IMR-90 (cell line): Measurements from ENCODE around the gene CH25H. TPM values are rescaled to one million over a fixed set of nuclear protein-coding genes. Genes with fewer than 3 reads are reported as not detected.
A peak's percentile ranks its signal among the peaks of the same experiment; 100 is the strongest.

ENCODE experiments used
- ATAC-seq: fragments of 200-7000 bp; cut with Tn5 transposase; 2 replicates; pipeline ENCODE4 v1.9.1; 2020; ENCODE audit warnings: low read depth, mild to moderate bottlenecking, moderate library complexity
- BruUV-seq: library from RNA; stranded (reverse); fragments of 400-500 nt; replicated peaks from 2 replicates; lab custom pipeline; 2021; lab: Mats Ljungman, UMichigan
- CTCF ChIA-PET: fragments of 300-600 bp; formaldehyde crosslinking; extraction: SDS; loops from one replicate; lab custom pipeline; 2021; ENCODE audit warnings: antibody characterized with exemption; lab: Yijun Ruan, JAX
- POLR2A ChIA-PET: fragments of 300-600 bp; sonication (Branson Sonifier 250); formaldehyde crosslinking; loops from one replicate; lab custom pipeline; 2022; ENCODE audit warnings: antibody characterized with exemption; ENCODE audit not compliant: unreplicated experiment; lab: Charles Lee
- DNase-seq: peaks from one replicate; pipeline ENCODE4 v3.0.0; 2013
- H2AFZ ChIP-seq: replicated peaks from 2 replicates; pipeline ENCODE3; 2013; ENCODE audit warnings: low read length, mild to moderate bottlenecking; ENCODE audit not compliant: poor library complexity
- H2AK5ac ChIP-seq: 2 replicates; pipeline ENCODE4 v1.6.1; 2013; ENCODE audit warnings: low read depth, low read length, inconsistent platforms
- H2AK9ac ChIP-seq: replicated peaks from 2 replicates; pipeline ENCODE3; 2013; ENCODE audit warnings: mild to moderate bottlenecking, low read depth, low read length, moderate library complexity; ENCODE audit not compliant: poor library complexity
- H2BK120ac ChIP-seq: 2 replicates; pipeline ENCODE4 v1.6.1; 2013; ENCODE audit warnings: low read depth, low read length, inconsistent platforms
- H2BK15ac ChIP-seq: 3 replicates; pipeline ENCODE4 v1.6.1; 2013; ENCODE audit warnings: low read depth, low read length, inconsistent platforms
- H2BK20ac ChIP-seq: 2 replicates; pipeline ENCODE4 v1.6.1; 2013; ENCODE audit warnings: low read depth, mild to moderate bottlenecking, inconsistent platforms, low read length, moderate library complexity
- H2BK5ac ChIP-seq: 2 replicates; pipeline ENCODE4 v1.6.1; 2013; ENCODE audit warnings: mild to moderate bottlenecking, low read depth, low read length, inconsistent platforms; ENCODE audit not compliant: poor library complexity, severe bottlenecking
- H3K14ac ChIP-seq: replicated peaks from 2 replicates; pipeline ENCODE4 v1.6.1; 2013; ENCODE audit warnings: low read depth, low read length, inconsistent platforms
- H3K18ac ChIP-seq: 2 replicates; pipeline ENCODE4 v1.6.1; 2013; ENCODE audit warnings: low read depth, low read length, control low read depth
- H3K23ac ChIP-seq: 2 replicates; pipeline ENCODE4 v1.6.1; 2013; ENCODE audit warnings: low read depth, low read length, inconsistent platforms
- H3K27ac ChIP-seq: 2 replicates; pipeline ENCODE4 v1.5.1; 2013; ENCODE audit warnings: mild to moderate bottlenecking, control low read depth, low read length; ENCODE audit not compliant: insufficient read depth
- H3K27me3 ChIP-seq: 2 replicates; pipeline ENCODE4 v1.6.1; 2013; ENCODE audit warnings: low read length; ENCODE audit not compliant: control insufficient read depth, insufficient read depth
- H3K36me3 ChIP-seq: 2 replicates; pipeline ENCODE4 v1.6.1; 2013; ENCODE audit warnings: low read length, mixed read lengths; ENCODE audit not compliant: control insufficient read depth, insufficient read depth
- H3K4ac ChIP-seq: 2 replicates; pipeline ENCODE4 v1.6.1; 2013; ENCODE audit warnings: low read depth, low read length, inconsistent platforms
- H3K4me1 ChIP-seq: 2 replicates; pipeline ENCODE4 v1.6.1; 2013; ENCODE audit warnings: low read length, mixed read lengths; ENCODE audit not compliant: control insufficient read depth, insufficient read depth
- H3K4me2 ChIP-seq: 2 replicates; pipeline ENCODE4 v1.6.1; 2013; ENCODE audit warnings: low read depth, mild to moderate bottlenecking, control low read depth, low read length, moderate library complexity
- H3K4me3 ChIP-seq: 2 replicates; pipeline ENCODE4 v1.5.1; 2013; ENCODE audit warnings: low read depth, mild to moderate bottlenecking, control low read depth, low read length, moderate library complexity; ENCODE audit not compliant: insufficient read depth
- H3K56ac ChIP-seq: 2 replicates; pipeline ENCODE4 v1.6.1; 2013; ENCODE audit warnings: low read length, inconsistent platforms; ENCODE audit not compliant: insufficient read depth; ENCODE audit errors: extremely low read depth
- H3K79me1 ChIP-seq, 2 experiments: 2 replicates each; pipeline ENCODE4 v1.6.1; 2013; ENCODE audit warnings: low read length in 2 of 2, inconsistent platforms in 1 of 2, low read depth in 1 of 2
- H3K9ac ChIP-seq: 2 replicates; pipeline ENCODE4 v1.6.1; 2013; ENCODE audit warnings: low read depth, low read length, control low read depth
- H3K9me1 ChIP-seq: 2 replicates; pipeline ENCODE4 v1.6.1; 2013; ENCODE audit warnings: low read length, inconsistent platforms; ENCODE audit not compliant: insufficient read depth
- H3K9me3 ChIP-seq: 2 replicates; pipeline ENCODE4 v1.6.1; 2013; ENCODE audit warnings: low read length; ENCODE audit not compliant: control insufficient read depth, insufficient read depth
- H4K20me1 ChIP-seq: 2 replicates; pipeline ENCODE4 v1.6.1; 2013; ENCODE audit warnings: low read length, inconsistent platforms; ENCODE audit not compliant: insufficient read depth
- H4K5ac ChIP-seq: 2 replicates; pipeline ENCODE4 v1.6.1; 2013; ENCODE audit warnings: mild to moderate bottlenecking, low read depth, low read length, control low read depth
- H4K8ac ChIP-seq, 2 experiments: 2 replicates each; pipeline ENCODE4 v1.6.1; 2013; ENCODE audit warnings: low read depth in 2 of 2, low read length in 2 of 2, control low read depth in 1 of 2, inconsistent platforms in 1 of 2
- H4K91ac ChIP-seq: 2 replicates; pipeline ENCODE4 v1.6.1; 2013; ENCODE audit warnings: low read depth, low read length, inconsistent platforms; ENCODE audit not compliant: insufficient read depth
- BHLHE40 ChIP-seq: fragments of 150-350 bp; IDR thresholded peaks from 2 replicates; pipeline ENCODE4 v1.6.1; 2016; ENCODE audit warnings: mild to moderate bottlenecking, low read depth, low read length
- CEBPB ChIP-seq: IDR thresholded peaks from 2 replicates; pipeline ENCODE4 v1.6.1; 2012; ENCODE audit warnings: low read depth, low read length, improper control_type of control experiment
- MAFK ChIP-seq: IDR thresholded peaks from 2 replicates; pipeline ENCODE4 v1.6.1; 2012; ENCODE audit warnings: low read depth, low read length, improper control_type of control experiment
- MXI1 ChIP-seq: IDR thresholded peaks from 2 replicates; pipeline ENCODE4 v1.6.1; 2012; ENCODE audit warnings: low read depth, mild to moderate bottlenecking, low read length, moderate library complexity, borderline replicate concordance
- RFX5 ChIP-seq: IDR thresholded peaks from 2 replicates; pipeline ENCODE4 v1.8.0; 2012; ENCODE audit warnings: low read depth, mild to moderate bottlenecking, low read length, moderate library complexity
- SMC3 ChIP-seq: fragments of 150-350 bp; IDR thresholded peaks from 2 replicates; pipeline ENCODE4 v1.6.1; 2016; ENCODE audit warnings: low read depth, mild to moderate bottlenecking, antibody characterized with exemption, low read length, moderate library complexity
- WGBS, 2 experiments: methylation state at CpG; one replicate each; pipeline versions ENCODE4 v1.1.5 to v1.1.7; 2013; ENCODE audit warnings: missing lambda C conversion rate in 2 of 2; ENCODE audit not compliant: insufficient read length in 1 of 2; ENCODE audit errors: extremely low coverage in 2 of 2; 5-methylcytosine and 5-hydroxymethylcytosine counted together
- dilution Hi-C: fragments of 300-500 bp; cut with HindIII; formaldehyde crosslinking; loops from one replicate; pipeline ENCODE4 v1.14.3; 2018; ENCODE audit warnings: low sequenced_read_pairs; ENCODE audit not compliant: unreplicated experiment
- in situ Hi-C: fragments of 300-500 bp; cut with MboI; formaldehyde crosslinking; loops from 3 replicates; pipeline ENCODE4 v1.14.3; 2019; ENCODE audit warnings: low sequenced_read_pairs, inconsistent platforms, mixed read lengths
- intact Hi-C: fragments of 100-400 bp; cut with micrococcal nuclease; formaldehyde crosslinking; loops from 2 replicates; pipeline ENCODE4 v1.10.0; 2022
- polyA plus RNA-seq, 3 experiments: library from polyadenylated mRNA; depleted of rRNA; stranded (reverse); fragments of >200 nt; gene quantifications; 2 replicates each; pipeline ENCODE4 v1.2.3, GENCODE V29; 2012; ENCODE audit warnings: low replicate concordance in 1 of 3
- total RNA-seq: library from RNA; depleted of rRNA; stranded (reverse); fragments of >200 nt; gene quantifications from 2 replicates; pipeline ENCODE4 v1.2.3, GENCODE V29; 2012
- TF ChIP-seq, protein P1 (sequence below): fragments of 150-350 bp; IDR thresholded peaks from 2 replicates; pipeline ENCODE4 v1.6.1; 2017; ENCODE audit warnings: mild to moderate bottlenecking, antibody characterized with exemption, low read length, low read depth

Gene CH25H
- total and polyA plus RNA-seq, 2 of the 4 experiments (the other 2 are of a cell fraction), result 0.12 to 0.18 TPM

DNA sequence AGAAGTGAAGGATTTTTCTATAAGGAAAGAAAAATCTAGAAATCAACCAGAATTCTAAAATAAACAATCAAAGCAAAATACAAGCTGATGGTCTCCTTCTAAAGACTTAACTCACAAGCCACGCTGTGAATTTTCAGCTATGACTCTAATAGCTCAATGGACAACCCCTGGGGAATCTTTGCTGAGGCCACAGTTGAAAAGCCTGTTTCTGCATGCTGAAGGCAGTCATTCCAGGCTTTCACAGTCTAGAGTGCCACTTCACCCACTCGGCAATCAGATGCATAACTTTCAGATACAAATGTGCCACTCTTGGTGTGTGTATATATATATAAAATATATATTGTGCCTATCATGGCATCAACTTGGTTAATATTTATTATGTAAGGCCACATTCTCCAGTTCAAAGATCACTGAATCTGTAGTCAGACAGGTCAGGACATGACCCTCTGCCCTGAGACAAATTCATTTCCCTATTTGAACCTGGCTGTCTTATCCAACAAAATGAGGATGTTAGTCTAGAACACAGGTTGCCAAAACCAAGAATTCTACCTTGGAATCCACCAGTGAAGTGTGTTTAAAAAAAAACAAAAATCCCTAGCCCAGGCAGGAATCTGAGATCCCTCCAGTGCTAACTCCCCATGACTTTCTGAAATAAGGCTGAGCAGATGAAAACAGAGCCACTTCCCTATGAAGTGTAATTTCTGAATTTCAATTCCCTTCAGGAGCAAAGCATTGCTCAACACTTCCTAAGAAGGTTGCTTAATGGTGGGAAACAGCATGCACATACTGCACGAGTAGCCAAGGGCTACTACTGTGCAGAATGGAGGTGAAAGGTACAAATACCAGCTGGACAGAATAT lies 34.6 kb upstream of the CH25H start:
- dilution Hi-C loops (no loop called here), intact Hi-C loops (no loop called here), in situ Hi-C loops (no loop called here)
- ATAC-seq, result peak; percentile 64
- no peak overlapping the region for H3K56ac ChIP-seq
- TF ChIP-seq SMC3 (no peak), RFX5 (no peak), MXI1 (no peak), BHLHE40 (no peak), CEBPB (peak; percentile 76), MAFK (no peak)
- TF ChIP-seq, protein P1, sequence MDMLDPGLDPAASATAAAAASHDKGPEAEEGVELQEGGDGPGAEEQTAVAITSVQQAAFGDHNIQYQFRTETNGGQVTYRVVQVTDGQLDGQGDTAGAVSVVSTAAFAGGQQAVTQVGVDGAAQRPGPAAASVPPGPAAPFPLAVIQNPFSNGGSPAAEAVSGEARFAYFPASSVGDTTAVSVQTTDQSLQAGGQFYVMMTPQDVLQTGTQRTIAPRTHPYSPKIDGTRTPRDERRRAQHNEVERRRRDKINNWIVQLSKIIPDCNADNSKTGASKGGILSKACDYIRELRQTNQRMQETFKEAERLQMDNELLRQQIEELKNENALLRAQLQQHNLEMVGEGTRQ, result no peak
- no peak overlapping the region for H3K14ac ChIP-seq
- BruUV-seq, result no TSS peak
- no peak overlapping the region for H2AFZ ChIP-seq
- H4K91ac ChIP-seq, result no peak overlapping the region
- no peak overlapping the region for H3K9ac ChIP-seq
- no peaks in the 10 kb centered on the region for H3K79me1 ChIP-seq
- no peak overlapping the region for H3K4me3 ChIP-seq
- H4K20me1 ChIP-seq, result no peaks in the 10 kb centered on the region
- H4K8ac ChIP-seq, result no peak overlapping the region
- H3K23ac ChIP-seq, result no peak overlapping the region
- H2AK9ac ChIP-seq, result no peak overlapping the region
- H3K9me3 ChIP-seq, result no peaks in the 10 kb centered on the region
- H2BK120ac ChIP-seq, result no peak overlapping the region
- no peak overlapping the region for H3K4ac ChIP-seq
- no peaks in the 10 kb centered on the region for H3K27me3 ChIP-seq
- ChIA-PET POLR2A (no interaction called here), CTCF (interaction anchor here (1.1 kb wide), 1 partner anchor 9 kb away, joined by 3 read pairs; no protein-coding TSS in a partner anchor)
- no peak overlapping the region for H3K27ac ChIP-seq
- peaks cover 5% of the 10 kb centered on the region for H3K9me1 ChIP-seq
- no peak overlapping the region for H2BK5ac ChIP-seq
- H2AK5ac ChIP-seq, result no peak overlapping the region
- peaks cover 6% of the 10 kb centered on the region; the same call in 1 of the 2 replicates for H3K4me1 ChIP-seq
- H3K18ac ChIP-seq, result no peak overlapping the region
- H2BK15ac ChIP-seq, result no peak overlapping the region
- no peaks in the 10 kb centered on the region for H3K36me3 ChIP-seq
- H3K4me2 ChIP-seq, result no peak overlapping the region
- DNase-seq, result peak; percentile 31
- WGBS, 2 experiments, result no CpG with 5 or more reads among the region's 3 CpGs
- H4K5ac ChIP-seq, result no peak overlapping the region
- no peak overlapping the region for H2BK20ac ChIP-seq
